ENCODE data around the gene TC2N. TPM values are rescaled to one million over a fixed set of nuclear protein-coding genes. Genes with fewer than 3 reads are reported as not detected.

Gene TC2N
- total RNA-seq, 3 donors from 2014 or later (not counting 1 experiment from before 2014, with no cell fraction given): 83.1 to 157 (median 126) TPM

DNA sequence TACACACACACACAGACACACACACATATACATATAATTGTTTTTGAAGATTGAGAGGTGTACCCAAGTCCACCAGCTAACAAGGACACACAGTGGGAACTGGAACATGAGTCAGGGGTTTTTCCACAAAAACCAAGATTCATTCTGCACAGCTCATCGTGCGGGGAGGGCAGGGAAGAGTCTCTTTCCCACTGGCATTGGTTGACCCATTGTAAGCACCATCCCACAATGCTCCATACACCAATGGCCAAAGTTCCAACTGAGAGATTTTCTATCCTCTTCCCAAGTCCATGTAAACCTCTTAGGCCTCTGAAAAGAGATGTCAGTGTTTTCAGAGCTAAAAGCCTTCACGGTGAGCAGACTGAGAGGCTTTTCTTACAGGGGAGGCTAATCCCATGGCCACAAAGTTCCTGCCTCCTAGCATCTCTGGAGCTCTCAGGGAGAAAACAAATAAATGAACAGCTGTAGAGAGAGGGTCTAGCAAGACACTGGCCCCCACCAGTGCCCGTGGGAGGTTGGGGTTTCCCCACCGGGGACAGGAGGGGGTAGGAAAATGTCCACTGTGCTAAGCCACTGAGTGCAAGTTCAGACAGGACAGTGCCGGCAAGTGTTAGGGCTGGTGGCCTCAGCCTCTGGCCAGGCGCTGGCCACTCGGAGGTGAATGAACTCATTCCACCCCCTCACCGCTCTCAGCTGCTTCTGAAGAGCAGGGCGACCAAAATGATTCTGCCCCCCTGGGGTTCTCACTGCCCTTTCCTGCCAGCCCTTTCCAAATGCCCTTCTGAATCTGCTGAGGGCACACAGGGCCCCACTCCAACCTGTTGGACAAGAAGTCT lies 21.5 kb upstream of the TC2N start:
- WGBS (ENCODE audit: insufficient coverage): 94% methylated on average over 10 of the region's 10 CpGs
- Histone ChIP-seq H3K36me3 (ENCODE audit: control insufficient read depth, insufficient read depth, low read length) (no peaks in the 10 kb centered on the region), H3K27ac (ENCODE audit: low read length) (no peak overlapping the region), H3K4me3 (ENCODE audit: low read length) (no peak overlapping the region), H3K9me3 (ENCODE audit: control insufficient read depth, insufficient read depth, low read length) (no peaks in the 10 kb centered on the region), H3K4me1 (ENCODE audit: control insufficient read depth, insufficient read depth, low read length) (peaks cover 28% of the 10 kb centered on the region), H3K27me3 (ENCODE audit: control insufficient read depth, insufficient read depth, low read length) (no peaks in the 10 kb centered on the region)
- Mint-ChIP-seq H3K9me3 (no peaks in the 10 kb centered on the region), H3K4me3 (no peak overlapping the region), H3K27ac (peak overlapping the region in 1 of 2 donors; percentile 27), H3K27me3 (ENCODE audit: low read depth in 2 of 2) (no peaks in the 10 kb centered on the region), H3K36me3 (no peaks in the 10 kb centered on the region), H3K4me1 (peaks cover 35% of the 10 kb centered on the region in 2 donors)
- no peak for DNase-seq
- TF ChIP-seq, protein P1, sequence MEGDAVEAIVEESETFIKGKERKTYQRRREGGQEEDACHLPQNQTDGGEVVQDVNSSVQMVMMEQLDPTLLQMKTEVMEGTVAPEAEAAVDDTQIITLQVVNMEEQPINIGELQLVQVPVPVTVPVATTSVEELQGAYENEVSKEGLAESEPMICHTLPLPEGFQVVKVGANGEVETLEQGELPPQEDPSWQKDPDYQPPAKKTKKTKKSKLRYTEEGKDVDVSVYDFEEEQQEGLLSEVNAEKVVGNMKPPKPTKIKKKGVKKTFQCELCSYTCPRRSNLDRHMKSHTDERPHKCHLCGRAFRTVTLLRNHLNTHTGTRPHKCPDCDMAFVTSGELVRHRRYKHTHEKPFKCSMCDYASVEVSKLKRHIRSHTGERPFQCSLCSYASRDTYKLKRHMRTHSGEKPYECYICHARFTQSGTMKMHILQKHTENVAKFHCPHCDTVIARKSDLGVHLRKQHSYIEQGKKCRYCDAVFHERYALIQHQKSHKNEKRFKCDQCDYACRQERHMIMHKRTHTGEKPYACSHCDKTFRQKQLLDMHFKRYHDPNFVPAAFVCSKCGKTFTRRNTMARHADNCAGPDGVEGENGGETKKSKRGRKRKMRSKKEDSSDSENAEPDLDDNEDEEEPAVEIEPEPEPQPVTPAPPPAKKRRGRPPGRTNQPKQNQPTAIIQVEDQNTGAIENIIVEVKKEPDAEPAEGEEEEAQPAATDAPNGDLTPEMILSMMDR (IDR thresholded peaks at IDR 0.05): no peak
- intact Hi-C loops (cut with micrococcal nuclease): no loop called here
- ATAC-seq: peak in 2 of 3 donors; percentile 13 to 19

DNA sequence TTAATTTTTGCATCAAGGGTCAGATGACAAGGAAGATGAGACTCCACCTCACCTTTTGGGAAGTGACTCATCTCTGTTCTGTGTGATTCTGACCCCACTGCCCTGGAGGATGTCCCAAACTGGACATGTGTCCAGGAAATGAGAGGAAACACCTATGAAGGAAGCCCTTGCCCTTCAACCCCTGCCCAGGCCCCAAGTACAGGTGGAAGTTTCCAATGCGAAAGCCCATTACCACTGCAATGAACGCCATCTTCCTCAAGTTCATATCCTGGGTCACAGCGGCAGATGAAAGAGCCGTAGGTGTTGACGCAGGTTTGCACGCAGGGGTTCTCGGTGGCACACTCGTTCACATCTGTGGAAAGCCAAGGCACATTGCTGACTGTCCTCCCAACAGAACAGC lies 19.6 kb upstream of the TC2N start:
- no peak overlapping the region for H3K4me3 Mint-ChIP-seq
- Histone ChIP-seq H3K9me3 (ENCODE audit: control insufficient read depth, insufficient read depth, low read length) (no peaks in the 10 kb centered on the region), H3K4me3 (ENCODE audit: low read length) (no peak overlapping the region), H3K27ac (ENCODE audit: low read length) (no peak overlapping the region), H3K27me3 (ENCODE audit: control insufficient read depth, insufficient read depth, low read length) (no peaks in the 10 kb centered on the region), H3K36me3 (ENCODE audit: control insufficient read depth, insufficient read depth, low read length) (no peaks in the 10 kb centered on the region), H3K4me1 (ENCODE audit: control insufficient read depth, insufficient read depth, low read length) (peaks cover 28% of the 10 kb centered on the region)
- DNase-seq: no peak
- no peaks in the 10 kb centered on the region for H3K27me3 Mint-ChIP-seq (ENCODE audit: low read depth in 2 of 2)
- no peak for ATAC-seq
- no peaks in the 10 kb centered on the region for H3K9me3 Mint-ChIP-seq
- intact Hi-C loops (cut with micrococcal nuclease): no loop called here
- no peaks in the 10 kb centered on the region for H3K36me3 Mint-ChIP-seq
- 96% methylated on average over 8 of the region's 8 CpGs for WGBS (ENCODE audit: insufficient coverage)
- peaks cover 29 to 35% of the 10 kb centered on the region in 2 donors for H3K4me1 Mint-ChIP-seq
- no peak overlapping the region for H3K27ac Mint-ChIP-seq
- TF ChIP-seq, protein P1 (IDR thresholded peaks at IDR 0.05): no peak

DNA sequence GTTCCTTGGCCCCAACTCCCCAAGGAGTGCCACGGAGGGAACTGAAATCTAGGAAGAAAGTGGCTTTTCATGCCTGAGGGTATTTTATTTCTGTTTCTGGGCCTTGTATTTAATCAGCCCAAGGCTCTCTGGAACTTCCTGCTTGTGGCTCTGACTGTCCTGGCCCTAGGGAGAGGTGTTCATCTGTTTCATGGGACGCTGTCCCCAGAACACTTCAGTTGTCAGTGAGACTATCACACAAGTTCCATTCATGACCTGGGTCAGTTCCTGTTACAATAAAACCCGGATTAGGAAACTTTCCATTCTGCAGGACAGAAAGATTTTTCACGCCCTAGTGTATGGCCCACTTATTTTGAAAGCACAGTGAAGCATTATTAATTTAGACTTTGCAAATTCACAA lies 18.5 kb upstream of the TC2N start:
- Histone ChIP-seq H3K27ac (ENCODE audit: low read length) (no peak overlapping the region), H3K9me3 (ENCODE audit: control insufficient read depth, insufficient read depth, low read length) (no peaks in the 10 kb centered on the region), H3K36me3 (ENCODE audit: control insufficient read depth, insufficient read depth, low read length) (no peaks in the 10 kb centered on the region), H3K4me3 (ENCODE audit: low read length) (no peak overlapping the region), H3K27me3 (ENCODE audit: control insufficient read depth, insufficient read depth, low read length) (no peaks in the 10 kb centered on the region), H3K4me1 (ENCODE audit: control insufficient read depth, insufficient read depth, low read length) (peaks cover 28% of the 10 kb centered on the region)
- TF ChIP-seq, protein P1 (IDR thresholded peaks at IDR 0.05): no peak
- 80% methylated on average over 4 of the region's 4 CpGs for WGBS (ENCODE audit: insufficient coverage)
- intact Hi-C loops (cut with micrococcal nuclease): no loop called here
- Mint-ChIP-seq H3K4me3 (no peak overlapping the region), H3K9me3 (no peaks in the 10 kb centered on the region), H3K36me3 (no peaks in the 10 kb centered on the region), H3K27me3 (ENCODE audit: low read depth in 2 of 2) (no peaks in the 10 kb centered on the region), H3K4me1 (peaks cover 26 to 29% of the 10 kb centered on the region in 2 donors), H3K27ac (no peak overlapping the region)
- DNase-seq (no peak), ATAC-seq (no peak)
